Activated CD4-positive, alpha-beta T cell treated with anti-CD3 and anti-CD28 coated beads for 24 hours (primary cell): Measurements from ENCODE around the gene CROT.

Experiments used
- DNase-seq, 2 donors: peaks; one replicate each; pipeline ENCODE4 v3.0.0-alpha.2; 2020; ENCODE audit warnings: low read depth in 2 of 2

The CROT gene

DNA sequence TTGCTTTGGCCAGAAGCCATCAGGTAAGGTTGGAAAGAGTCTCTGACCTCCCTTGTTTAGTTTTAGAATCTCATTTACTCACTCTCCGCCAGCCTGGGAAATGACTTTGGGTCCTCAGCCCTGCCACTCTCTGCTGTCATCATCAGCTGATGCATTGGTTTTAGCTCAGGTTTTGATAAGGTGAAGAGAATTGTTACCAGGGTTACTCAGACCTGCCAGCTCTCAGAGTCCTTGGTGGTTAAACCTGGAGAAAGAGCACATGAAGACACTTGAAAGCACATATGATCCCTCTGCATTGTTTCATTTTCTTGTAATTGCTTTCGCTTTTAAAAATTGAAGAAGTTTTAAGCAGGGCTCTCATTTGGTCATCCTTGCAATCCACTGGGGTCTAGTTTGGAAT, 4.0 kb upstream of the CROT start:
- DNase-seq, result no peak

DNA sequence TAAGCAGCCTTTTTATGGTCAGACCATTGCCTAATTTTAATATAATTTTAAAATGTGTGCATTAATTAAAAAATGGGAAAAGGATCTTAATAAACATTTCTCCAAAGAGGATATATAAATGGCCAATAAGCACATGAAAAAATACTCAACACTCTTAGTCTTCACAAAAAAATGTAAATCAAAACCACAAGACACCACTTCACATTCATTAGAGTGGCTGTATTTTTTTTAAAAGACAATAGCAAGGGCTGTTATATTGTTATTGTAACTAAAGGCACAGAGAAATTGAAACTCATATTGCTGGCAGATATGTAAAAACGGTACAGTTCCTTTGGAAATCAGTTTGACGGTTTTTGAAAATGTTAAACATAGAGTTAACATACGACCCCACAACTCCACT, 3.2 kb upstream of the CROT start:
- no peak for DNase-seq

DNA sequence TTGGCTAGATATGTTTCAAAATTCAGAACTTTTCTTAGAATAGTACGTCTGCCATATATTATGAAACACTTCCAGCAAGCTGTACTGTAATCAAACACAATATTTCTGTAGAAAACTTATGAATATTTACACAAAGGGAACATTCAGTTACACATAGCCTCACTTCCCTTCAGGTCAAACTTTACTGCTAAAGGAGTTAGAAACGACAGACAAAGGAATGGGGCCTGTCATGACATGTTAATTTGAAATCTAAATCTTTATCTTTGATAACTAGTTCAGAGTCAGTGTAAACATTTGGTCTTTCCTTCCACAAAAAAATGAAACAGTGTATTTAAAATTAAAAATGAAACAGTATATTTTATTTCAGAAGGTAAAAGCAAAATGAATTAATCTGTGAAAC, 1.0 kb upstream of the CROT start:
- no peak for DNase-seq

DNA sequence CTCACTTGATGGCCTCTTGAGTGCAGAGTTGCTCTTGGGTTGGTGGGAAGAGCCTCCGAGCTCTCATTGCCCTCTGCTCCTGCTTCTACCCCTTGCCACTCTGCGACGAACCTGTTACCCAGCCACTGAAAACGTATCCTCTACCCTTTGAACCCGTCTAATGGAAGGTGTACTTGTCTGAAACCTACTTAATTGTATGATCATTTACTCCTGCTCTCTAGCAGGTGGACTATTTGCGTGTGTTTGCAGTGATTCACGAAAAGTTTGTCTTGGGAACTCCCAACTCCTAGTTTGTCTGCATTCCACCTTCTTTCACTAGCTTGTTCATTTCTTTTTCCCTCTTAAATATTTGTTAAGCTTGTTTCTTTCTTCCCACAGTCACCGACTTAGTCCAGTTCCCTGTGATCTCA, 503 bp downstream of the CROT start:
- DNase-seq, result no peak

DNA sequence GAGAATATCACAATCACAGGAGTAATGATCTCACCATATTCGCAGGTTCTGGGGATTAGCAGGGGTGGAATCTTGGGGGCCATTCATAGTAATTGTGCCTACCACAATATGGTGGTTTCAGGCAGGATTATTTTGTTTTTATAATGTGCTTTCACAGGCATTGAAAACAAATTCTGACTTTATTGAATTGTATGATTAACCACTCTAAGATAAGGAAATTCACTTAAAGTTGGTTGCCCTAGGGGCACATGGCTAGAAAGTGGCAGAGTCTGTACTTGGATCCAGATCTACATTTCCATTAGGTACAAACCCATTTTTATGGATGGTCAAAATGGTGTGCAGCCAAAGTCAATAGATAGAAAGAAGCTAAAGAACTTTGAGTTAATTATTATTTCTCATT, 1.7 kb downstream of the CROT start:
- no peak for DNase-seq

DNA sequence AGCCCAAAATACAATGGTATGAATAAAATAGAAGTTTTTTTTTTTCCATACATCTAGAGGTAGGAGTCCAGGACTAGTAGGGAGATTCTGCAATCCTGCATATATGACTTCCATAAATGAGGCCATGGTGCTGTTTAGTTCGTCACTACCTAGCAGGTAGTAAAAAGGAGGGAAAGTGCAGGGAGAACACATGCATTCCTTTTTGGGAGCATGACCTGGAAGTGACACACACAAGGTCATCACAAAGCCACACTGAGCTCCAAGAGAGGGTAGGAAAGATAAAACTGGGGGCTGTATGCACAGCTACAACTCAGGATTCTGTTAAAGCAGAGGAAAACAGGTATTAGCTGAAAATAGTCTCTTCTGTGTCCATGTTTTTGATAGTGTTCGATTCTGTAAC, 2.2 kb downstream of the CROT start:
- DNase-seq, result no peak

DNA sequence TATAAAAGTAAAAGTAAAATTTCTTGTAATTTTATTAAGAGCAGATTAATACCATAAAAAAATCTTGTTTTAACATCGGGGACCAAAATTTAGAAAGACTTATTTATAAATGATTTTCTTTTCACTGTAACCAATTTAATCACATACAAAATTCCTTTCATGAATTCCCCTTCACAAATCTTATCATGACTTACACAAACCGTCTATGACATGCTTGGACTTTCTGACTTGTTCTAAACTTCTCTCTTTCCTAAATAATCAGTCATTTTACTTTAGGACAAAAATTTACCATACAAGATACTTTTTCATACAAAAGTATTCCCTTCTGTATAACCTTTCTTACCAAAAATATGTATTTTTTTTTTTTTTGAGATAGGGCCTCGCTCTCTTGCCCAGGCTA, 9.3 kb downstream of the CROT start:
- DNase-seq, result no peak

DNA sequence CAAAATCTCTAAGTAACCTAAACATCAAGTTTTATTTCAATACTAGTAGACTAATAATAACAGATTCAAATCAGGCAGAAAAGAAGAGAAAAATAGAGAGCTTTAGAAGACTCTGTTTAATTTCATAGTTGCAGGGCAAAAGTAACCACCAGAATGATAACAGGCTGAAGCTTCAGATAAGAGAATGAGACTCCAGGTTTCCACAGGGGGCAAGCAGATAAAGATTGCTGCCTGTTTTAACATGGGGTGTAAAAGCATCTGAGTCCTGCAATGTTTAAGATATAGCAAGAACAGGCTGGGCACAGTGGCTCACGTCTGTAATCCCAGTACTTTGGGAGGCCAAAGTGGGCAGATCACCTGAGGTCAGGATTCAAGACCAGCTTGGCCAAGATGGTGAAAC, 11.0 kb downstream of the CROT start:
- no peak for DNase-seq

DNA sequence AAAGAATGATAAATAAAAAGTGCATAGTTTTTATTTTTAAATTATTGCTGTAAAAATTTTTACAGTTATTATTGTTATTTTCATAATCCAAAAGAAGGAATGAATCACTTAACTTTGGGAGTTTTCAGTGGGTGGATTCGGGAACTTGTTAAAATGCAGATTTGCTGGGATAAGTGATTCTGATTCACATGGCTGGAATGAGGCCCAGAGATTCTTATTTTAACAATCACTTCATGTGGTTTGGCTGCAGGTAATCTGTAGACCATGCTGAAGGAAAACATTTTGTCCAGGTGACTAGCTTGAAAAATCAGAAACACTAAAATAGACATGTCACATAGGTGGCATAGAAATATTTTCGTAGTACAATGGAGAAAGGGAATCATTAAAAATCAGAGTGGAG, 13.9 kb downstream of the CROT start:
- no peak for DNase-seq

DNA sequence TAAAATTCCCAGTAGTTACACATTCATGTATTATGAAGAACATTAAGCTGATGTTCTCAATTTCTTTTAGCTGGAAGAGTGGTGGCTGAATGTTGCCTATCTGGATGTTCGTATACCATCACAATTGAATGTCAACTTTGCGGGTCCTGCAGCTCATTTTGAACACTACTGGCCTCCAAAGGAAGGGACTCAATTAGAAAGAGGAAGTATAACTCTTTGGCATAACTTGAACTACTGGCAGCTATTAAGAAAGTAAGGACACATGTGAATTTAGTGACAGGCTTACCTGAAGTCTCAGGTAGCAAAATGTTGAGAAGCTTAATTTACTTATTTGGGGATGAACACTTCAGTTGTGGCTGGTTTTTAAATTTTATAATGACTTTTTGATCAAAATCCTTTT, 15.9 kb downstream of the CROT start:
- DNase-seq, result no peak

DNA sequence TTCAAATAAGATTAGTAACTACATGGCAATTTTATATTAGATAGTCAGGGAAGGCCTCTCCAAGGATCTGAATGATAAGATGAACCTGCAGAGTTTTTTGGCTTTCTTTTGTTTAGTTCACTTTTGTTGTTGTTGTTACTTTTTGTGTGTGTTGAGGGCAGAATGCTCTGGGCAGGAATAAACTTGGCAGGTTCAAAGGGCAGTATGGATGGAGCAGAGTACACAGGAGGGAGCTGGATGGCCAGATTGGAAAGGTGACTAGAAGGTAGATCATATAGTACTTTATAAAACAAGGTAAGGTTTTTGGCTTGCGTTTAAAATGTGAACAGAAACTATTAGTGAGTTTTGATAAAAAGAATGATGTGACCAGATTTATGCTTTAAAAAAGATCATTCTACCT, 17.9 kb downstream of the CROT start:
- no peak for DNase-seq

DNA sequence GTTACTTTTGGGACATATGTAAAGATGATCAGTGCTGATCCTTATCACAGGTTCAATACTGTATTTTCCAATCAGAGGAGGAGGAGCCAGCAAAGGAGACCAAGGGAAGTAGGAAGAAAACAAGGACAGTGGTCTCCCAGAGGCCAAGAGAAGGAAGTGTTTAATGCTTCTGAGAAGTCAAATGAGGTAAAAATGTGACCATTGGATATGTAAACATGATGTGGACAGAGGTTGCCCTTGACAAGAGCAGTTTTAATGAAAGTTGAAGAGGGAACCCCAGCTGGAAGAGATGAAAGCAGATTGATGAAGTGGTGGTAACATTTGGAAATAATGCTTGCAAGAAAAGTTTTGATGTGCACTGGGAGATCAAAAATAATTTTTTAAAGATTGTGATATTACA, 18.8 kb downstream of the CROT start:
- no peak for DNase-seq

DNA sequence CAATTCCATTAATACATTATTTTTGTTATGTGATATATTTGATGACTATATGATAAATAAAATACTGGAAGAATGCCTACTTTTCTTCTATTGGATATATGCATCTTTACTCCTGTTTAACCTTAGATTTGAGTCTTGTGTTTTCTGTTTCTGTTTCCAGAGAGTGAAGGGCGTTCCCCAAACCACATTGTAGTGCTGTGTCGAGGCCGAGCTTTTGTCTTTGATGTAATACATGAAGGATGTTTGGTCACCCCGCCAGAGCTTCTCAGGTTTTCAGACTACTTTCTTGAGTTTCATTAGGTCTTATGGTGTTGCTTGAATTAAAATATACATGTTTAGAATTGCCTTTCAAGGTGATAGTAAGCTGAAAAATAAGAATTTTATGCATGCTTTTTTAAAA, 23.8 kb downstream of the CROT start:
- DNase-seq, result no peak

DNA sequence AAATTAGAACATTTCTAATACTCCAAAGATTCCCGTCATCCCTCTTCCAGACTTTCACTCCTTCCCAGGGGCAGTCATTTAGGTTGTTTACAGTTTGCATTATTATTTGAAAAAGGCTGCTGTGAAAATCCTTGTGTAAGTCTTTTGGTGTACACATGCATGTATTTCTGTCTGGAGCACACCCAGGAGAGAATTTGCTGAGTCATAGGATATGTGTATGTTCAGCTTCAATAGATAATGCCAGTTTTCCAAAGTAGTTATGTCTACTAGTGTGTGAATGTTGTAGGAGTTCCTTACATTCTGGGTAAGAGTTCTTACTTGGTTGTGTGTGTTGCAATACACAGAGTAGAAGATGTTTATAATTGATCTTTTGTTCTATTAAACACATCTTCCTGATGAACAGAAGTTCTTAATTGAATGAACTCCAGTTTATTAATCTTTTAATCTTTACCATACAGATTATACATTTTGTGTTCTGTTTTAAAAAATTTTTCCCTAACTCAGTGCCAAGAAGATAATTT, 25.3 kb downstream of the CROT start:
- DNase-seq, result no peak

DNA sequence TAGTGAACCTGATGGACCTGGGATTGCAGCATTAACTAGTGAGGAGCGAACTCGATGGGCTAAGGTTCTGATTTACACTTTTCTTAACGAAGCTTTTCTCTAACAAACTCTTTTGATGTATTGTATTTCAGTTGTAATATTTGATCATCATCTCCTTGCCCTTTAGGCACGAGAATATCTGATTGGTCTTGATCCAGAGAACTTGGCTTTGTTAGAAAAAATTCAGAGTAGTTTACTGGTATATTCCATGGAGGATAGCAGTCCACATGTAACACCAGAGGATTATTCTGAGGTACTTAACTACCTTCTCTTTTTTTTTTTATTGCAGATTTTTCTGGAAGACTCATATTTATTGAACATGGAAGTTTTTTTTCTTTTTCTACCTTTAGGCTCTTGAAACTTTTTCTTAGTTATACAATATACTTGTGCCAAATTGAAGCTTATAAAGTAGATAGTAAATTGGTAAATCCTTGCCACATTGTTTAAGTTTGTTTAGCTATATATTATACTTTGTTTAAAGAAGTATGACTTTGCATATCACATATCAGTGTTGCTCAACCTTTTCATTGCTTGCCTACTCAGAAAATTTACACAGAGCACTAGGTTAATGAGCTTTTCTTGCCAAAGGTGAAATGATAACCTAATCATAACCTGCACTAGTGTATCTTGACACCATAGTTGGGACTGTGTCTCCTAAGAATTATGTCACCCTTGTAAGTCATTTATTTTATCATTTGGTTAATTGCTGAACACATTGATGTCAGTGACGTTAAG, 30.4 kb downstream of the CROT start:
- no peak for DNase-seq

DNA sequence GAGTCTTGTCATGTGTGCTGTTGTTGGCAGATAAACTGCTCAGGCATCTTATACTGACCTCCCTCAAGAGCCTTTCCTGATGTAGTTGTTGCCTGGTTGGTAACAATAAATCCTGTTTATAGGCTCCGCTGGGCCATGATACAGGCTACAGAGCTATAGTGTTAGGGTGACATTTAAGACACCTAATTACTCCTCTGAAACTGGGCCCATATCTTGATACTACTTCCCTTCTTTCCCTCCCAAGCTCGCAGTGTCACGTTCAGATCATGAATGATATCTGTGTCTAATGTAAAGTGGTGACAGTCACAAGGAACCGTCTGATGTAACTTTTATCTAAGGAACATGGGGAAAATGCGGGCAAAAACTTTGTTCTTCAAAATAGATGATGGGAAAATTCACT, 35.4 kb downstream of the CROT start:
- no peak for DNase-seq

DNA sequence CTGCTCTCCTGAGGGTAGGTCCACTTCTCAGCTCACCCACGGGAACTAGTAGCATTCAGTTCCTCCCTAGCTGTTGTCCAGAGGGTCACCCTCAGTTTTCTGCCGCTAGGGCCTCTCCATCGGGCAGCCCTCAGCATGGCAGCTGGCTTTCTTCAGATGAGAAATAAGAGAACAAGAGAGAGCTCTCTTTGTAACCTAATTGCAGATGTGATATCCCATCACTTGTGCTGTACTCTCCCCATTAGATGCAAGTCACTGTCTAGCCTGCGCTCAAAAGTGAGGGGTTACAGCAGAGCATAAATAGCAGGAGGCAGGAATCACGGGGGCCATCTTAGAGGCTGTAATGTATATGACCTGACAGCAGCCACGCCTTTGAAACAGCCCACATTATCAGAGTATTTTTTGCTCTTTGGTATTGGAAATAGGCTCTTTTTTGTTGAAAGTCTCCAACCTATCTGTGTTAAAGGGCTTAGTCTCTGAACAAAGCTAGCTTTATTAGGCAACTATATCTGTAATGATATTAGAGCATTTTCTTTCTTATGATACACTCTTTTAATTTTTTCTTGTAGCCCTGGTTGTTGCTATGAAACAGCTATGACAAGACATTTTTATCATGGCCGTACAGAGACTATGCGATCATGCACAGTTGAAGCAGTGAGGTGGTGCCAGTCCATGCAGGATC, 45.7 kb downstream of the CROT start:
- no peak for DNase-seq

DNA sequence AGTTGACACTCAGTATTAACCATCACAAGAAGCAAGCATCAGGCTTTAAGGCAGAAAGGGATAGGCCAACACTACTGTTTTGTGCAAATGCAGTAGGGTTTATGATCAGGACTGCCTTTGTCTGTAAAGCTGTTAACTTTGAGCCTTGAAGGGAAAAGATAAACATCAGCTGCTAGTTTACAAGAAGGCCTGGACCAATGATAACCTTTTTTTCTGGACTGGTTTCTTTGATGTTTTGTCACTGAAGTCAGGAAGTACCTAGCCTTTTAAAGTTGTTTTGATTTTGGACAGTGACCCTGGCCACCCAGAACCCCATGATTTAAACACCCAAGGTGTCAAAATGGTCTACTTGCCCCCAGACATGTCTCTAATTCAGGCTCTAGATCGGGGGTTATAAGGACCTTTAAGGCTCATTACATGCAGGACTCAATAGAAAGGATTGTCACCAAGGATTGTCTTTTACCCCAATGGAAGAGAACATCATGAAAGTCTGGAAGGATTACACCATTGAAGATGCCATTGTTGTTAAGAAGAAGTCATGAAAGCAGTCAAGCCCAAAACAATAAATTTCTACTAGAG, 50.1 kb downstream of the CROT start:
- no peak for DNase-seq

DNA sequence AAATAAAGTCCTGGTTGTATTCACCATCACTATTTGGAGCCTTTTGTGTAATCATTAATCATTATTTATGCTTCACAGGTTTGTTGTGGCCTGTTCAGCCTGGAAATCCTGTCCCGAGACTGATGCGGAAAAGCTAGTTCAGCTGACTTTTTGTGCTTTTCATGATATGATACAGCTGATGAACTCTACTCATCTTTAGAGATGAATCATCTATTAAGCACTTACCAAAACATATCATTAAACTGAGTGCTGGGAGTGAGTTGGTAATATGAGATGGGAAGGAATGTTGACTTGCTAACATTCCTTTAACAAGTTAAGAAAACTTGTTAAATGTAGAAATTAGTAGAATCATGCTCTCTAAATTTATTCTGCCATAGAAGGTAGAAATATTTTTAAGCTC, 53.0 kb downstream of the CROT start:
- no peak for DNase-seq

DNA sequence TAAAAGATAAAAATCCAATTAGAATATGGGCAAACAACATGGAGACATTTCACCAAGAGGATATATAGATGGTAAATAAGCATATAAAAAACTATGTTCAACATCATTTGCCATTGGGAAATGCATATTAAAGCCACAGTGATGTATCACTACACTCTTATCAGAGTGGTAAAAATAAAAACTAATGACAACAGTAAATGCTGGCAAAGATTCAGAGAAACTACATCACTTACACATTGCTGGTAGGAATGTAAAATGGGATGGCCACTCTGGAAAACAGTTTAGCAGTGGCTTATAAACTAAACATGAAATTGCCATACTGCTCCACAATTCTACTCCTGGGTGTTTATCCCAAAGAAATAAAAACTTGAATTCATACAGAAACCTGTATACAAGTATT, 59.2 kb downstream of the CROT start:
- DNase-seq, result no peak

DNA sequence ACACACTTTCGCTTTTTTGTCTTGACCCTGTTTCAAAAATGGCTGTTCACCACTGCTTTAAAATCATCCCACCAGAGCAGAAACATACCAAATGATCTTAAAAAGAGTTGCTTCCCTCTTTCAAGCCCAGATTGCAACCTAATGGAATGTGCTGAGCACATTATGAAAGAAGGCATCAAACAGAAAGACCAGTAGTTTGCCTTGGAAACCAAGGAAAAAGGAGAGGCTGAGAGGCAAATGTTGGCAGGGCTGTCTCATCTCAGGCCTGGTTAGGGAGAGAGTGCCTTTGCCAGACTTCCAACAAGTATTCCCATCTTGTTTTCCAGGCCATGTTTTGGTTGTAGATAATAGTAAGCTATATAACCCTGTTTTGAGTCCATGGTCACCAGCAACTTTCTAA, 65.7 kb downstream of the CROT start:
- DNase-seq, result no peak

DNA sequence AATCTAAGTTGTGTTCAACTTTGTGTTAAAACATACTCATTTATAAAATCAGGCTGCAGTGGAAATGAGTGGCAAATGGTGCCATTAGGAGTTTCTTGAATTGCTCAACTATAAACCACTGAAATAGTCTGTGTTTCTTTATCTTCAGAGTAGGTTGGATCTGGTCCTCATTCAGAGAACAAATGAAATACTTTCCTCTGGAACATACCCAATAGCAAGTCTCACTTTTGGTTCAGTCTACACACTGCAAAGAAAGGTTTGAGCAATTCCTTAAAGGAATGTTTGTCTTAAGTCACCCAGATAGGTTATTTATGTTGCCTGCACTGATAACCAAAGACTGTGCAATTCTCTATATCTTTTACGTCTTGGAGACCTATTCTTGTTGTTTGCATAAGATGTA, 67.6 kb downstream of the CROT start:
- DNase-seq, result no peak
